CD4-positive, alpha-beta T cell treated with Interleukin-21 for 1 hour (primary cell): ENCODE data around the gene OTOF.
A peak's percentile ranks its signal among the peaks of the same experiment; 100 is the strongest.

Experiments used
- DNase-seq: peaks from one replicate; pipeline ENCODE4 v3.0.0-alpha.2; 2020

OTOF gene

DNA sequence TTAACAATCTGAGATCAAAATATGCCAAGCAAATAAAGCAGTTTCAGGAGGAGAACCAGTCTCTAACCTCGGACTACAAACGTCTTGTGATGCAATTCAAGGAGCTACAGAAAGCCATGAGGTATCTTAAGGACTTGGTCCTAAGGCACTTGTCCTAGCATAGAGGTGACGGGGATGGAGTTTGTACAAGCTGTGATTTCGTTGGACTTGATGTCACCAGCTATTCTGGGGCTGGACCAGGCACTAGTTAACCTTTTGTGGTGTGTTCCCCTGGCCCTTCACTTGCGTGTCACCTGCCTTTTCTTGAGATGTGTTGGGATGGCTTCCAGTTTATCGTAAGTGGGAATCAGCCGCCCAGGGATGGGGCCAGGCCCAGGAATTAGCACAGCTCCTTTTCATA lies 33.7 kb downstream of the OTOF start:
- DNase-seq, result no peak

DNA sequence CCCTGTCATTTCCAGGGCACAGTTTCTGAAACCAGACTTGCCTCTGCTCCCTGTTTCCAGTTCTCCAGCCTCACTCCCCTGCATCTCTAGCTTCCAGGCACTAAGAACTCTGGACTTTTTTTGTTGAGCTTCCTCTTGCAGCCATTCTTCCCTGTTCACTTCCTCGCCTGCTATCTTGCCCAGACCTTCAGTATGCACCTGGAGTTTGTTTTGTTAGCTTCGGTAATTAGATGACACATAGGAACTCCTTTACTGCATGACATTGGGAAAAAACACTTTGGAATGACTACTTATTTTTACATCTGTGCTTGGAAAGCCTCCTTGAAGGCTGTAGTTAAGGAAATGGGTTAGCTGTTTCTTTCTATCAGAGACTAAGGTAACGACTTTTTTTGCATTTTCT lies 35.2 kb downstream of the OTOF start:
- DNase-seq, result no peak

DNA sequence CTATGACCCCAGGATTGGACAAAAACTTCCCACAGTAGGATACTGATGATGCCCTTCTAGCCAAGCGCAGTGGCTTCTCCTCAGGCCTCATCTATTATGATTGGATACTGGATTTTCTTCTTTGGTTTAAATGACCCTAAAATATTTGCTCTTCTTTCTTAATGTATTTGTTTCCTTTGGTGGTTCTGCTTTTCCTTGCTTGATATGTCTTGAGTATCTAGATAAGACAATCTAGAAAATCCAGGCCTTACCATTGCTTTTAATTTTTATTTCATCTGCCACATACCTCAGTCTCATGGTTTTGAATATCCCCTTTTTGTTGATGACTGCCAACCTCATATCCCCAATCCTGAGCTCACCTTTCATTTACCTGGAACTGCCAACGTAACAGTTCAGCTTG lies 35.6 kb downstream of the OTOF start:
- no peak for DNase-seq

DNA sequence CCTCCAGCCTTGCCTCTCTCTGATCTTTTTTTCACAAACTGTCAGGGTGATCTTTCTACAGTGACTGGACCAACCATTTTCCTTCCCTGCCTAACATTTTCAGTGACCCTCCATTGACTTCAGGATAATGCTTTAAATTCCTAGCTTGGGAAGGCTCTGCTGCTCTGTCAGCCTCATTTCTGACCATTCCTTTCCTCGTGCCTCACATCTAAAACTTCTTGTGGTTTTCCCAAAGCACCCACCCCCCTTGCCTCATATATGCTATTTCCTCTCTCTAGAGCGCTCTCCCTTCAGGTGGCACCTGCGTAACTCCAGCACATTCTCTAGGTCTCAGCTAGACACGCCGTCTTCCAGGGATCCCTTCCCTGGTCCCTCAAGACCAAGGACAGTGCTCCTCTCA lies 39.0 kb downstream of the OTOF start:
- no peak for DNase-seq

DNA sequence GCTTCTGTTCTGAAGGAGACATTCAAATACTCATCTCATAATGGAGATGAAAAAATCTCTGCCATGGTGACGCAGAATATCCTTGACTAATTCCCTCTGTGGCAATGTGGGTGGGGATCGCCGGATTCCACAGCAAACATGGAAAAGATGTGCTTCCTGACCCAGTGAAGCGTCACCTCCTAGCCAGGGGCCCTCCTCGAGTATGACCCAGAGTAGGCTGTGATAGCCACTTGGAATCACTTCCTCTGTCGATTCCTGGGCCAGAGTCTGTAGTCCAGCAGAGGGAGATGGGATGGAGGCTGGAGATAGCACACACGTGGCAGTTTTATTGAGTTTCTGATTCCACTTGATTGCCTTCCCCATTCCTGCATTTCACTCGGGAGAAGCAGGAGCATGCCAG lies 39.4 kb downstream of the OTOF start:
- no peak for DNase-seq

DNA sequence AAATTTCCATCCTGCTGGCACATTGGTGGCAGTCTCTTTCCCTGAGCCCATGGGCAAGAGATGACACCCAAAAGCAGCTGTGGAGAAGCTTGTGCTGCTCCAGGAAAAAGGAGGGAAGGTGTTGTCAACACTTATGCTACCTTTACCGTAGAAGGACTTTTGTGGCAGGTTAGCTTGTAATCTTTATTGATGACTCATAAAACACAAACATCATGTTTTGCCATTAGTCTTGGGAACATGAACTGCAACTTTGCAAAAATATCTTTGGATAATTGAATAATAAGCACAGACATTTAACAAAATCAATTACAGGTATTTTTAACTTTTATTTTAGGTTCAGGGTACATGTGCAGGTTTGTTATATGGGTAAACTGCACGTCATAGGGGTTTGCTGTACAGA lies 42.8 kb downstream of the OTOF start:
- DNase-seq, result no peak

DNA sequence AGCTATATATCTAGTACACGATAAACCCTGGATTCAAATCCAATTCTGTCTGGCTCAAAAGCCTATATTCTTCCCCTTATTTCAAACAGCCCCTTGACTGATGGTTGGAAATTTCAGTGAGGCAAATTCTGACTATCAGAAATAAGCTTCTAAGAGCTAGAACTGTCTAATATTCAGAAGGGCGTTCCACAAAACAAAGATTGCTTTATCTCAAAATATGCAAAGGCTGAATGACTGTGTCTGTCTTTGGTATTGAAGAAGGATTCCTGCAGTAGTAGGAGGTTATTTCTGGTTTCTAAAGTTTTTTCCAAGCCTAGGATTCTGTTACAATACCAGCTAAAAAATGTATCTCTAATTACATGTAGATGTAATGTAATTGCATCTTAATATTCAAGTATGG lies 45.1 kb downstream of the OTOF start:
- no peak for DNase-seq

DNA sequence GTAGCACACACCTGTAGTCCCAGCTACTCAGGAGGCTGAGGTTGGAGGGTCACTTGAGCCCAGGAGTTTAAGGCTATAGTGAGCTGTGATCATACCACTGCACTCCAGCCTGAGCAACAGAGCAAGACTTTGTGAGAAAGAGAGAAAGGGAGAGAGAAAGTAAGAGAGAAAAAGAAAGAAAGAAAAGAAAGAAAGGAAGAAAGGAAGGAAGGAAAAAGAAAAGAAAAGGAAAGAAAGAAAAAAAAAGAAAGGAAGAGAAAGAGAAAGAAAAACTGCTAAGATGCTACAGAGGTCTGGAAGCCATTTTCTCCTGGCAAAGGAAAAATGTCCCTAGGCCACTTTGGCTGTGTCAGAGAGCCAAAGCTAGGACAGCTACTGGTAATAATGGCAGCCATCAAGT lies 45.6 kb downstream of the OTOF start:
- no peak for DNase-seq

DNA sequence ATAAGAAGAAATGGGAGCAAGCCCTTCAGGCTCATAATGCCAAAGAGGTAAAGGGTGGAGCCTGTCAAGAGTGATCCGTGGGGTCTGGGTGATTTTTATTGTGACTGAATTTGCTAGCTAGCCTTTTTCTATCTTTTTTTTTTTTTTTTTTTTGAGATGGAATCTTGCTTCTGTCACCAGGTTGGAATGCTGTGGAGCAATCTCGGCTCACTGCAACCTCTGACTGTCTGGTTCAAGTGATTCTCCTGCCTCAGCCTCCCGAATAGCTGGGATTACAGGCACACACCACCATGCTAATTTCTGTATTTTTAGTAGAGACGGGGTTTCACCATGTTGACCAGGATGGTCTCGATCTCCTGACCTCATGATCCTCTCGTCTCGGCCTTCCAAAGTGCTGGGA lies 47.1 kb downstream of the OTOF start:
- no peak for DNase-seq

DNA sequence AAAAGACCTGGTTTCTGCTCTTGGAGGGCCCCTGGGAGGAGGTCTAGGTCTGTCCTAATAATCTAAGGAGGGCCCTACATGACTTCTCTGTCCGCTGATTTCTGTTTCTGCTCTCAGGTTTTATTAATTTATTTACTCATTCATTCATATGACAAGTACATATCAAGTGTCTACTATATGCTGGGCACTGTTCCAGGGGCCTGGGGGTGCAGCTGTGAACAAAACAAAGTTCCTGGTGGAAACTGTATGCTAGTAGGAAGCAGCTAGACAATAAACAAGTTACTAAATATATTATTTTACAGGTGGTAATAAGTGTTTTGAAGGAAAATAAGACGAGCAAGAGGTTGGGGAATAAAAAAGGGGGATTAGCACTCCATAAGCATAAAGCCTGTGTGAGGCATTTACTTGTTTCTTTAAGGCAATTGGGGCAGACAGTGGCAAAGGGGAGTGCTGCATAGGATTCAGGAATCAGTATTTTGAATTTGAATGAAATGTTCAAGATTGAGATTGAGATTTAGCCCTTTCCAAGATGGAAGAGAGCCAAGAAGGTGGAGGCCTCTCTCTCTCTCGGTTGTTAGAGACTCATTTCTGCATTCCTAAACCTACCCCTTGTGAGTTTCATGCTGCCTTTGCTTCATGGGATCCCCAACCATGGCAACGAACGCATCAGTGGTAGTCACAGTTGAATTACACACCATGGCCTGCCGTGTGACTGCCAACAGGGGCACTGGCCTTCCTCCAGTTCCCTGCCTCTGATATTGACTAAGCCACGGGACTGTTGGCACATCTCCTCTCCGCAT lies 47.9 kb downstream of the OTOF start:
- no peak for DNase-seq

DNA sequence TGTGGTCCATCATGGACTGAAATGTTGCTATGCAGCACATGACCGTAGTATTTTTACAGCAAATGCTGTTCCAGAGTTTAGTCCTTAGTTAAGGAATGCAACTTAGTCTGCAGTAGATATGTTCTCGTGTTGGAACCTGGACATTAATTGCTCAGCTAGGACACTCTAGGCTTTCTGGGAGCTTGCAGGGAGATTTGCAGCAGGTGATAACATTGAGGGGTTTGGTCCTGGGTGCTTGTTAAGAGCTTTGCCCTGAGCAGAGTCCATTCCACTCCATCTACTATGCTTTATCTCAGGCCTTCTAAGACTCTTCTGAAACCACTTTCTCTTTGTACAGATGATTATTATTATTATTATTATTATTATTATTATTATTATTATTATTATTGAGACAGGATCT lies 49.1 kb downstream of the OTOF start:
- DNase-seq, result no peak

DNA sequence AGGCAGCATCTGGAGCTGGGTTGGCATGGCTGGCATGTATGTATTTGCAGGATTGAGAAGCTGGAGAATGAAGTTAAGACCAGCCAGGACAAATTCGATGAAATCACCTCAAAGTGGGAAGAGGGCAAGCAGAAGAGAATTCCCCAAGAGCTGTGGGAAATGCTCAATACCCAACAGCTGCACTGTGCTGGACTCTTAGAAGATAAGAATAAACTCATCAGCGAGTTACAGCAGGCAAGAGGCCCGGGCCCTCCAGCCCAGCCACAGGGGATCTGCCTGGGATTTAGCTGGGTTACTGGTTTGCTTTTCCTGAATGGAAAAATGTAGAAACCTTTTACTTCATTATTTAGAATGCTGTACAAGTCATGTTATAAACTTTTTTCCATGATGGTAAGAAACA lies 53.7 kb downstream of the OTOF start:
- DNase-seq, result no peak

DNA sequence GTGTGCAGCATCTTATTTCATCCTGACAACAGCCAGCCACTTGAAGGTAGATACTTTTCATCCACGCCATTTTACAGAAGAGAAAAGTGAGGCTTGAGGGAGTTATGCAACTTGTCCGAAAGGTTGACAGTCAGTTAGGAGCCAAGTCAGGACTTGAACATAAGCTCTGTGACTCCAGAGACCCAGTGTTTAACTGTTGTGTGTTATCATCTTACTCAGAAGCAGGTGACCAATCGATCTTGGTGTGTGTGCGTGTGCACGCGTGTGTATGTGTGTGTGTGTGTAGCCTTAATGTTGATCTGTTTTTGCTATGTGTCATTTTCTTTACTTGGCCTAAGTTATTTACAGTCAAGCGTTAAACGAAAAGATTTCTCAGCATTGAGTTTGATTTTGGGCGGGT lies 54.2 kb downstream of the OTOF start:
- DNase-seq, result no peak

DNA sequence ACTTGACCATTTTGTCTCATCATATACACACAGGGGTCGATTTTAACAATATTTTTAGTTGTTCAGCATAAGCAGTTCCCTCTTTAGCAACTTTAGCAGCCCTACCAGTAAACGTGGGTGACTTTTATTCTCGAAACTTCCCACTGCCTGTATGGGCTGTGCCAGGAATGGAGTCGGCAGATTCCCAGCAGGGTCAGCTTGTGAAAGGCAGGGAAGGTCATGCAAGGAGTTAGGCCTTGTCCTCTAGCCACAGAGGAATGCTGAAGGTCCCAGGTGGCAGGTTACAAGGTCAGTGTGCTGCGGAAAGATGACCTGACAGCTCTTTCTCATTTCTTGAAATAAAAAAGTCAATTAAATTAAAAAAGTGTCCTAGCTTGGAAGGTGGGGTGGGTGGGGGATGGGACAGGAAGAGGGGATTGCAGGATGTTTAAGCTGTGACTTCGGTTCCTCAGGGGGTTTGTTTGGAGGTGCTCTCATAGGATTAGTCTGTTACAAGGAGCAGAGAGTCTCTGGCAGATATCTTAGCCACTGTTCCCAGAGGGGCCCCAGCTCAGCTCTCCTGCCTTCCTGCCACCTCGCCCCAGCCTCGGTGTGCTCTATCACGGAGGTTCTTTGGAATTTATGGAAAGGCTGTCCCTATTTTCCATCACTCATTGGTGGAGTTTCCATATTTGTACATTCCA lies 54.8 kb downstream of the OTOF start:
- DNase-seq, result no peak

DNA sequence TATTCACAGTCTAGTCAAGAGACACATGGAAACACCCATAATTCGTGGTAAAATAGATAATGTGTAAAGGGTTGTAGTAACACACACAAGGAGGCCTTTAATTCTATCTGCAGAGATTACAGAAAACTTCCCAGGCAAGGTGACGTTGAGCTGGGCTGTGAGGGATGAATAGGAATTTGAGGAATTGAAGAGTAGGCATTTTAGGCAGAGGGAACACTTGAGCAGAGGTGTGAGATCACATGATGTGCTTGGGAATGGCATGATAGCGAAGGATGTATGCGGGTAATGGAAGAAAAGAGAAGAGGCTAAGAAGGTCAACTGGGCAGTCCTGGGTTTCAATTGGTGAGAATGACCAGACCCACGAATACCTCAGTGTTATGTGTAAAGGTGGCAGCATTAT lies 56.0 kb downstream of the OTOF start:
- no peak for DNase-seq

DNA sequence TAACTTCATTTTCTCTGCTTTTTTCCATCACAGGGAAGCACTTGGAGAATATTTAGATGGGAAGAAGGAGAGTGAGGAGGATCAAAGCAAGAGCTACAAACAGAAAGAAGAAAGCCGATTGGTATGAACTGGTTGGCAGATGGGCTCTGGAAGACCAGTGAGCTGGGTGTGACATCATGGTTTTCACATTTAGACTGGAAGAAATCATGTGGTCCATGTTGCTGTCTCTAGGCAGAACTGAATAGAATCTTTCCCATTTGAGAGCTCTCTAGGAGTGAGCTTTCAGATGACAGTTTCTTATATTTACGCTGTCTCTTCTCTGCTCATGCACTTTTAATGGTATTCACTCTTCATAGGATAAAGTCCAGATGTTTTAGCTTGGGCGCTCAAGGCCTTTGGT lies 63.6 kb downstream of the OTOF start:
- DNase-seq, result no peak

DNA sequence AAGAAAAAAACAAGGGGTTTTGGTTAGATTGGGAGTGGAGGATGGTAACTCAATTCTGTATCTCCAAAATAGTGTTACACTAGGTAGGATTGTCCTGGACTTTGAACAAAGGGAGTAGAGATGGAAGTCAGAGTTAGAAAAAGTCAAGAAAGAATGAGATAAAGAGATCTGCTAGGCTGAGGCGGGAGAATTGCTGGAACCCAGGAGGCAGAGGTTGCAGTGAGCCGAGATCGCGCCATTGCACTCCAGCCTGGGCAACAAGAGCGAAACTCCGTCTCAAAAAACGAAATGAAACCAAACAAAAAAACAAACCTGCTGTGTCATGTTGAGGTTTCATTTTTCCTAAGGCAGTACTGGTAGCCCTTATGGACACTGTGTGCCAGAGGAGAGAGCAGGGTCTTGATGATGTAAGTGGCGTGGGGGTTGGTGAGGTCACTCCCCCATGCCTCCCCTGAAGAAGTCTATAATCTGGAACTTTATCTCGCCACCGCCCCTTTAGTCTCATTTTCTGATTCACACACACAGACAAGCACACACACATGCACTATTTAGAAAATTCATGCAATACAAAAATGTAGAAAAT lies 65.7 kb downstream of the OTOF start:
- DNase-seq, result peak; percentile 6

DNA sequence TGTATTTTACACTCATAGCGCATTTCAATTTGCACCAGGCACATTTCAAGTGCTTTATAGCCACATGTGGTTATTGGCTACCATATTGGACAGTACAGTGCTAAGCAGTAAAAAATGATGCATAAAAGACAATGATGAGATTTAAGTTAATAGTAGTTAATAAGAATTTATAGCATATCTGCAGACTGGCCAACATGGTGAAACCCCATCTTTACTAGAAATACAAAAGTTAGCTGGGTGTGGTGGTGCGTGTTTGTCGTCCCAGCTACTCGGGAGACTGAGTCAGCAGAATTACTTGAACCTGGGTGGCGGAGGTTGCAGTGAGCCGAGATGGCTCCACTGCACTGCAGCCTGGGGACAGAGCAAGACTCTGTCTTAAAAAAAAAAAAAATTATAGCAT lies 66.5 kb downstream of the OTOF start:
- no peak for DNase-seq

DNA sequence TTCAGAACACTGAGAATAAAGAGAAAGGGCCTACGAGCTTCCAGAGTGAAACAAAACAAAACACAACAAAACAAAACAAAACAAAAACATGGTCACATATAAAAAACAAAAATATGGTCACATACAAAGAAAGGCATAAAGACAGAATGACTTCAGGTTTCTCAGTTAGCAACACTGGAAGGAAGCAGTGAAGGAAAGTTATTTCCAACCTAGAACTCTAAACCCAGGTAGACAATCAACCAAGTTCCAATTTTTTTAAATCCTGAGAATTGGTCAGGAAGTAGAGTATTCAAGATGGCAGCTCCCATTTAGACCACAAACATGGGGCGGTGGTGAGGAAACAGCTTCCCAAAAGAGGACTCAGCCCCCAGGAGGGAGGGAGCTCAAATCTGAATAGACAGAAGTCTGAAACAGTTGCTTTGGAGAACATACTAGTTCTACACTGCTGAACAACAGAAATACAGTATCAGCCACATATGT lies 67.1 kb downstream of the OTOF start:
- DNase-seq, result no peak

DNA sequence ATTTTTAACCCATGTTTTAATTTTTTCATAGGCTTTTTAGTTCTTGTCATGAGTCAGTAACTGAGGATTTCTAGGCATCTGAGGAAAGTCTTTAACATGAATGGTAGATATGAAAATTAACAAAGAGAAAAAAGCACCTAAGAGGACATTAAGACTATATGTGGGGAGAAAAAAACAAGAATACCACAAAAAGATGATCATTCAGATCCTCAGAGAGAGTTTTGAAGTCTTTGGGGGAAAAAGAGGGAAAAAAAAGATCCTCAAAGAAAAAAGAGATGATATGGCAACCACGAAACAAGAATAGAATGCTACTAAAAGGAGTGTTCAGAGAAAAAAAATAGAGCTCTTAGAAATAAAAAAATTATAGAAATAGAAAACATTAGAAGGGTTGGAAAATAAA lies 68.1 kb downstream of the OTOF start:
- no peak for DNase-seq

DNA sequence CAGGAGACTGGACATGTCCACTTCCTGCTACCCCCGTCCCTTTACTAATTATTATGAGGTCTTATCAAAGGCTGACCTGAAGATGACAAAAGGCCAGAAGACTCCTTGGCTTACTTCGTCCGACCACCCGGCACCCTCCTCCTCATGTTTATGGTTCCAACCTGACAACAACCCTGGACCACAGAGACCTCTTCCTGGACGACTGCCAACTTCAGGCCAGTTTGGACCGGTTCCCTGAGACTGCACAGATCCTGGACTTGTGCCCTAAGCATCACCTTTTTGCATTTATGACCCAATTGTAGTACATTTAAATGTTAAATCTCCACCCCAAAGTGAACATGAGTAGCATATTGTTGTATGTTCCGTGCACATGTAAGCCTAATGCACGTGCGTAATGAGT lies 70.4 kb downstream of the OTOF start:
- no peak for DNase-seq
